SU-DHL-6 (cell line): Measurements from ENCODE around the gene ANKRD29.

Source experiments
- EZH2phosphoT487 ChIP-seq: fragments of 200-600 bp; sonication (generic), shearing (Covaris generic); conservative IDR thresholded peaks from 2 replicates; pipeline ENCODE4 v1.6.1; 2018; ENCODE audit warnings: mild to moderate bottlenecking, antibody characterized with exemption, low read length, moderate library complexity, mixed read lengths
- TF ChIP-seq, protein P1 (sequence below): fragments of 200-600 bp; sonication (generic); IDR thresholded peaks from one replicate; pipeline ENCODE4 v1.5.1; 2017; ENCODE audit warnings: antibody characterized with exemption, mild to moderate bottlenecking, low read length, moderate library complexity; ENCODE audit not compliant: insufficient read depth, poor library complexity, severe bottlenecking

DNA sequence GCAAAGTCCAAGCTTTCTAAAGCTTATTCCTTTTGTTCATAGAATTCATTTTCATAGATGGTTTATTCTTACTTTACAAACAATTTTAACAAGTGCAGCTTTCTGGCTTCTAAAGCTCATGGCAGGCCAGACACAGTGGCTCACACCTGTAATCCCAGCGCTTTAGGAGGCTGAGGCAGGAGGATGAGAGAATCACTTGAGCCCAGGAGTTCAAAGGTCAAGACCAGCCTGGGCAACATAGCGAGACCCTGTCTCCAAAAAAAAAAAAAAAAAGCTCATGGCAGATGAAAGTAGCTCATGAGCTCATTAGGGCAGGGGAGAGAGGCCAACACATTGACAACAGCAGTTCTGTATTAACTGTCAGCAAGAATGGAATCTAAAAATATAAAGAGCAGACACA lies 48.3 kb downstream of the ANKRD29 start:
- TF ChIP-seq, protein P1, sequence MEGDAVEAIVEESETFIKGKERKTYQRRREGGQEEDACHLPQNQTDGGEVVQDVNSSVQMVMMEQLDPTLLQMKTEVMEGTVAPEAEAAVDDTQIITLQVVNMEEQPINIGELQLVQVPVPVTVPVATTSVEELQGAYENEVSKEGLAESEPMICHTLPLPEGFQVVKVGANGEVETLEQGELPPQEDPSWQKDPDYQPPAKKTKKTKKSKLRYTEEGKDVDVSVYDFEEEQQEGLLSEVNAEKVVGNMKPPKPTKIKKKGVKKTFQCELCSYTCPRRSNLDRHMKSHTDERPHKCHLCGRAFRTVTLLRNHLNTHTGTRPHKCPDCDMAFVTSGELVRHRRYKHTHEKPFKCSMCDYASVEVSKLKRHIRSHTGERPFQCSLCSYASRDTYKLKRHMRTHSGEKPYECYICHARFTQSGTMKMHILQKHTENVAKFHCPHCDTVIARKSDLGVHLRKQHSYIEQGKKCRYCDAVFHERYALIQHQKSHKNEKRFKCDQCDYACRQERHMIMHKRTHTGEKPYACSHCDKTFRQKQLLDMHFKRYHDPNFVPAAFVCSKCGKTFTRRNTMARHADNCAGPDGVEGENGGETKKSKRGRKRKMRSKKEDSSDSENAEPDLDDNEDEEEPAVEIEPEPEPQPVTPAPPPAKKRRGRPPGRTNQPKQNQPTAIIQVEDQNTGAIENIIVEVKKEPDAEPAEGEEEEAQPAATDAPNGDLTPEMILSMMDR: no peak
- no peak for TF ChIP-seq EZH2phosphoT487
